NCI-H2107 treated with DMSO at 0.1 percent for 48 hours (cell line): ENCODE data around the gene FKBP9.

Experiments
- DNase-seq: peaks from one replicate; lab custom pipeline; 2025; ENCODE audit not compliant: unreplicated experiment; lab: John Stamatoyannopoulos, UW

FKBP9 gene

DNA sequence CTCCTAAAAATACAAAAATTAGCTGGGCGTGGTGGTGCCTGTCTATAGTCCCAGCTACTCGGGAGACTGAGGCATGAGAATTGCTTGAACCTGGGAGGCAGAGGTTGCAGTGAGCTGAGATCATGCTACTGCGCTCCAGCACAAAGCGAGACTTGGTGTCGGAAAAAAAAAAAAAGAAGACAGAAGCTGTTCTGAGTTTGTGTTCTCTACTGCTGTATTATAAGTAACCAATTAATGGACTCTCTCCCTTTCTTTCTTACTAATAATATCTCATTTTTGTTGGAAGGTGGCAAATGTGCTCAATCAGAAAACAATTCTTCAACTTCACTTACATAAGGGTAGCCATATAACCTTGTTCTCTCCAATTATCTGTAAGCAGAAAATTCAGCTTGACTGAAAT is 97.9 kb downstream of the FKBP9 start:
- no peak for DNase-seq
